G401 (cell line): ENCODE data around the gene PPIH. TPM values are rescaled to one million over a fixed set of nuclear protein-coding genes. Genes with fewer than 3 reads are reported as not detected.
A peak's percentile ranks its signal among the peaks of the same experiment; 100 is the strongest.
"Not testable (repeated sequence)": the region's sequence is repeated elsewhere in the genome, so short reads cannot be mapped to it uniquely, and the experiment has no call there.

Experiments
- DNase-seq: peaks from one replicate; pipeline ENCODE4 v3.0.0-alpha.2; 2015; ENCODE audit warnings: low spot score
- in situ Hi-C: cut with HindIII; loops from 2 replicates; pipeline ENCODE4 v1.10.0; 2016; ENCODE audit warnings: low sequenced_read_pairs, mixed read lengths
- total RNA-seq: library from RNA; depleted of rRNA; stranded (reverse); fragments of >200 nt; shearing (Covaris generic); gene quantifications from 2 replicates; pipeline ENCODE4 v1.2.3, GENCODE V29; 2014; rRNA removed

PPIH gene
- total RNA-seq = 86.2 and 87.9 TPM in 2 replicates

DNA sequence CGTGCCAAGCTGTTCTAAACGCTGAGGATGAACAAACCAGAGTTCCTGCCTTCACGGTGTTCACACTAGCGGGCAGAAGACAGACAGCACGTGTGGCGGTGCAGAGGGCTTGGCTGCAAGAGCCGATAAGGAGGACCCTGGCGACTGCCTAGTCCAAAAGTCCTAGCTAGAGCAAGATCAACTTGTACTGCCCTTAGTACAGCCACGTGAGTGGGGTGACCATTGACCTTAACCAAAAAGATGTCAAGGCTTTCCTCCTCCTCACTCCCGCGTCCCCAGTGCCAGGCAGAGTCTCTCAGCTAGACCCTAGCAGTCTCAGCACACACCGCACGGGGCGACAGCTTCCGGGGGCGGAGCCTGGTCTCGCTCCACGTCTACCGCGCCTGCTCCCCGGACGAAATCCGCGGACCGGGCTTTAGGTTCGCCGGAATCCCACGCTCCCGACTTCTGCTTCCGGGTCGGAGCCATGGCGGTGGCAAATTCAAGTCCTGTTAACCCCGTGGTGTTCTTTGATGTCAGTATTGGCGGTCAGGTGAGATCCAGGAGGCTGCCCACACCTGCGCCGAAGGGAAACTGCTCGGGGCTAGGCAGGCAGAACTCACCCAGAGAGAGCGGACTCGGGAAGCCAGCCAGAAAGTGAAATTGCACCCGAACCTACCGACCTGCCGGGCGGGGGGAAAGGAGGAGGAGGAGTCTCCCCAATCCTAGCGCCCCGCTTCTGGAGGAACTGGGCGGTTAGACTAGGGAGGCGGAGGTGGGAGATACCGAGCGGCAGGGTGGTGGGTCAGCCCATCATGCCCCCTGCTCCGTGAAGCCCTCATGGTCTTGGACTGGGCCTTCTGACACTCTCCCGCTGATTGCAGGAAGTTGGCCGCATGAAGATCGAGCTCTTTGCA lies at the start of gene PPIH:
PPIH (plus strand) TSS at position 443 of the 896 bp plus-strand sequence; CDS start at position 467, 24 bp downstream.
- in situ Hi-C loops = no loop called here
- DNase-seq = peak; percentile 94

DNA sequence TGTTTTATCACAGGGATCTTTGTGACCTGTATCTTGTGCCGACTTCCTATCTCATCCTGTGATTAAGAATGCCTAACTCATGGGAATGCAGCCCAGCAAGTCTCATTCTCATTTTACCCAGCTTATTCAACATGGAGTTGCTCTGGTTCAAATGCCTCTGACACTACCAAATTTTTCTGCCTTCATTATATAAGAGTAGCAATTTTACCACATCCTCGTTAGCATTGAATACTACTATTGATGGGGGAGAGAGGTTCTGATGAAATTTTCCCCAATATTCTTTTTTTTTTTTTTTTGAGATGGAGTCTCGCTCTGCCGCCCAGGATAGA lies 44.5 kb upstream of the PPIH start:
- DNase-seq = no peak
- in situ Hi-C loops = no loop called here

DNA sequence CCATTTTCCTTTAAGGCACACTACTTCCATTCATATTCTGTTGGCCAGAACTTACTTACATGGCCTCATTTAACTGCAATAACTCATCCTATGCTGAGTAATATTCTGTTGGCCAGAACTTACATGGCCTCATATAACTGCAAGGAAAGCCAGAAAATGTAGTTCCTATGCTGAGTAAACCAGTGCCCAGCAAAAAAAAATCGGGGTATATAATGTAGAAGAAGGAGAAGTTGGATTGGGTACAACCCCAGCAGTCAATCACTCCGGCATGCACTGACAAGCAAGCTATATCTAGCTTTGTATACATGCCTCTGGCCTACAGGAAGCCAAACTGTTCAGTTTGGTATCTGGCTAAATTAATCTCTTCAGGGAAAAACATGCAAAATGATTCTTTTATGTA lies 39.4 kb upstream of the PPIH start:
- in situ Hi-C loops = no loop called here
- DNase-seq = no peak

GRCh38 chr1:42620307-42620706 lies 37.9 kb upstream of the PPIH start:
- in situ Hi-C loops = no loop called here
- no peak for DNase-seq

DNA sequence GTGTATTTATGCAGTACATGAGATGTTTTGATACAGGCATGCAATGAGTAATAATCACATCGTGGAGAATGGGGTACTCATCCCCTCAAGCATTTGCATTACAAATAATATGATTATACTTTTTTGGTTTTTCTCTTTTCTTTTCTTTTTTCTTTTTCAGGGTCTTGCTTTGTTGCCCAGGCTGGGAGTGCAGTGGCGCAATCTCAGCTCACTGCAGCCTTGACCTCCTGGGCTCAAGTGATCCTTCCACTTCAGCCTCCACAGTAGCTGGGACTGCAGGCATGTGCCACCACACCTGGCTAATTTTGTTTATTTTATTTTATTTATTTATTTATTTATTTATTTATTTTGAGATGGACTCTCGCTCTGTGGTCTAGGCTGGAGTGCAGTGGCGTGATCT lies 37.0 kb upstream of the PPIH start:
- DNase-seq, in situ Hi-C loops: not testable (repeated sequence)

DNA sequence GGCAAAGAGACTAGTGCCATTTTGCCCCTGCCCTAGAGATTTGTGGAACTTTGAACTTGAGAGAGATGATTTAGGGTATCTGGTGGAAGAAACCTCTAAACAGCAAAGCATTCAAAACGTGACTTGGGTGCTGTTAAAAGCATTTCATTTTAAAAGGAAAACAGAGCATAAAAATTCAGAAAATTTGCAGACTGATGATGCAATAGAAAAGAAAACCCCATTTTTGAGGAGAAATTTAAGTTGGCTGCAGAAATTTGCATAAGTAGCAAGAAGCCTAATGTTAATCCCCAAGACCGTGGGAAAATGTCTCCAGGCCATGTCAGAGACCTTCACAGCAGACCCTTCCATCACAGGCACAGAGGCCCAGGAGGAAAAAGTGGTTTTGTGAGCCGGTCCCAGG lies 31.0 kb upstream of the PPIH start:
- DNase-seq, in situ Hi-C loops: not testable (repeated sequence)

- no peak for DNase-seq
- in situ Hi-C loops = no loop called here
Observed at GRCh38 chr1:42639116-42639515, 19.1 kb upstream of the PPIH start.

DNA sequence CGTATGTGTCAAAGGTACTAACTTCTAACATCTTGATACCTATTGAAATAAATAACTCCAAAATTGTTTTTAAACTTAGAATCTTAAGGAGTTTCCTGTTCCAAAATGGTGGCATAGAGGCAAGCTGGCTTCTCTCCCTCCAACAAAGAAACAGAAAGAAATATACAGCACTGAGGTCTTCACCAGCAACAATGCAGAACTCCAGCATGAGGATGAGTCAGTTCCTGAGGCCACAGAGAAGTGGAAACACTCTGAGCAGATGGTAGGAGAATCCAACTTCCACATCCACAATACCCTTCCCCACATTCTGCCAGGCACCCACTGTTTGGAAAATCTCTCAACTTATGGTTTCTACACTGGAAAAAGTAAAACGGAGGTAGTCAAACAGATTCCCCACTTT lies 12.2 kb upstream of the PPIH start:
- DNase-seq = no peak
- in situ Hi-C loops = no loop called here

- in situ Hi-C loops = no loop called here
- no peak for DNase-seq
Observed at GRCh38 chr1:42657201-42657600, 1.0 kb upstream of the PPIH start.

- in situ Hi-C loops = no loop called here
- no peak for DNase-seq
Observed at GRCh38 chr1:42658877-42659337, 684 bp downstream of the PPIH start.

- DNase-seq = no peak
- in situ Hi-C loops = no loop called here
Observed at GRCh38 chr1:42660907-42661500, 2.8 kb downstream of the PPIH start.

DNA sequence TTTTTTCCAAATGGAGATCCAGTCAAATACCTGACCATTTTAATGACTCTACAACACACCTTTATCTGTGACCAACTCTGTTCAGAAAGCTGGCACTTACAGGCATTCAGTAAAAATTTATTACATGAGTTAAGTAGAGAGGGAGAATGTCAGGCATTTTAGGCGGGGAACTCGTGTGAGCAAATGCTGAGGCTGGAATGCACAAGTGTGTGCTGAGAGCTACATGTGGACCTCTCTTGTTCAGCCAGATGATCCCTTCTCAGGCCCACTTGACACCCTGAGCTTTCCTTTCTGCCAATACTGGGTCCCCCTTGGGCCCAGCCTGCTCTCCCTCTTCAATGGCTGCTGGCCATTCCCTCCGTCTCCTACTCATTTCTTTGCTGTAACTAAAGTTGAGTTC lies 11.7 kb downstream of the PPIH start:
- in situ Hi-C loops = no loop called here
- no peak for DNase-seq

- no peak for DNase-seq
- in situ Hi-C loops = no loop called here
Observed at GRCh38 chr1:42670425-42670824, 12.2 kb downstream of the PPIH start.

DNA sequence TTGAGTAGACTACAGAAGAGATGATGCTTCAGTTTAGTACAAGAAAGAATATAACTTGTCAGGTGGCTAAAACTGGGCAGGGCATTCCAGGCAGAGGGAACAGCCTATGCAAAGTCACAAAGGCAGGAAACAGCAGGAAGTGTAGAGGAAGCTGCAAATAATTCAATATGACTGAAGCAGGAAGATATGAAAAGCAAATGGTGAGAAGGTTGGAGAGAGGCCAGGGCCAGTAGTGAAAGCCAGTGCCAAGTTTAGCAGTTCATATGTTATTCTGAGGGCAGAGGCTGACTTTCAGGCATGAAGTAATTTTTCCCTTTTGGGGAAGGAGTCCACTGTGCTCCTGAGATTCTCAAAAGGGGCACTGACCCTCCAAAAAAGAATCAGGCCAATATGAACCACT lies 16.0 kb downstream of the PPIH start:
- in situ Hi-C loops = no loop called here
- no peak for DNase-seq

GRCh38 chr1:42674682-42675081 lies 16.5 kb downstream of the PPIH start:
- in situ Hi-C loops = no loop called here
- DNase-seq = no peak

- DNase-seq = no peak
- in situ Hi-C loops = no loop called here
Observed at GRCh38 chr1:42675467-42675866, 17.2 kb downstream of the PPIH start.

DNA sequence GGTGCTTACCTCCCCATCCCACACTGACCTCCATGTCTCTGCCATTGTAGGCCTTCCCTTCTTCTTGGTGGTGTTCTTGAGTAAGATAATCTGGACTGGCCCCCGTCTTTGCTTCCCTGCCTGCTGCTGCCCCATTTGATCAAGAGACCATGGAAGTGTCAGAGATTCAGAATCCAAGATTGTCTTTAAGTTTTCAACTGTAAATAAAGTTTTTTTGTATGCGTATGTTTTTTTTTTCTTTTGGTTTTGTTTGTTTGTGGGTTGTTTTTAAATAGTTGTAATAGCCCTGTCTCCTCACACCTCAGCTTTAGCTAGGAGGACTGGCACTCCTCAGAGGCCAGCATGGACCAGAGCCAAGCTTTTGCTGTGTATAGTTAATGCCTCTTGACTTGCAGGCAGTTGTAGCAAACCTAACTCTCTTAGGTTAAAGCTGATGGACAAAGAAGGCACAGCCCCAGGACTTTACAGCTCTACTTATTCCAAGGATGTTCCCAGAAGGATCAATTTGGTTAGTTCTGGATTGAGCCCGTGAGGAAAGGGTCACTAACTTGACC lies 18.4 kb downstream of the PPIH start:
- DNase-seq = no peak
- in situ Hi-C loops = no loop called here

DNA sequence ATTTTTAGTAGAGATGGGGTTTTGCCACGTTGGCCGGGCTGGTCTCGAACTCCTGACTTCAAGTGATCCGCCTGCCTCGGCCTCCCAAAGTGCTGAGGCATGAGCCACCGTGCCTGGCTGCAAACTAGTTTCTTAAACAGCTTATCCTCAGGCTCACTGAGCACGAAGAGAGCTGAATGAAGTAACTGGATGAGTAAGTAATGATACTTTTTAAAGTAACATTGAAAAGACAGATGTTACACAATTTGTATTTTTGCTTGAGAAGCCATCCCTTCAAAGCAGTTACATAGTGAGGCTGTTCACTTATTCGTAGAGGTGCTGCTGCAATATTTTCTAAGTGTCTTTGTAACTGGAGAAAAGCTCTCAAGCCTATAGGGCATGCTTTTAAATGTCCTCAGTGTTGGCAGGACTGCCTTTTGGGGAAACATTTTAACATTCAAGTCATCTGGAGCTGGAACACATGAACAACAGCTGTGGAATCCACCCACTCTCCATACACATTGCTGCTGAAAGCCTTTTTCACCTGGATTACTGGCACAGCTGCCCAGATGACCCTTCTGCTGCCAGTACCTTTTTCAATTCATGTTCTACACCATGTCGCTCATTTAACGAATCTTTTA lies 21.3 kb downstream of the PPIH start:
- in situ Hi-C loops = no loop called here
- no peak for DNase-seq

DNA sequence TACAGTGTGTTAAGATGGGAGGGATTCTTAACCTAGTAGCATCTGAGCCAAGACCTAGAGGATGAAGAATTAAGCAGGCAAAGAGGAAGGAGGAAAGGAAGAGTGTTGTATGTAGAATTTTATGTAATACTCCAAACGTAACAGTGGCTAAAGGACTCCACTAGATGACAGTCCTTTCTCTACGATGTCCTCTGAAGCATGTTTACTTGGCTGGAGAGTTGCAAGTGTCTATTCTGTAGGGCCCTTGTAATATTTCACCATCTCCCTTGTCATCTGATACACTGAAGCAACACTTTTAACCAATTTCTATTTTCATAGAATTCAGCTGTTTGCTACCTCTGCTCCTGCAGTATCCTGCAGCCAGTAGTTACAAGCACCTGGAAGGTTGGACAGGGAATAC lies 21.8 kb downstream of the PPIH start:
- DNase-seq = no peak
- in situ Hi-C loops = no loop called here
